Measurements from ENCODE around the gene KRT36. TPM values are rescaled to one million over a fixed set of nuclear protein-coding genes. Genes with fewer than 3 reads are reported as not detected.

KRT36 gene
- total and polyA plus RNA-seq, 2 of the 8 experiments (the other 6 are each of a cell fraction or from before 2014, with no cell fraction given), result not detected

GRCh38 chr17:41437769-41438168 is 51.9 kb downstream of the KRT36 start:
- CTCF ChIA-PET (ENCODE audit: partially characterized antibody), result interaction anchor here (1.2 kb wide), 1 partner anchor 20 kb away, joined by 3 read pairs; no protein-coding TSS in a partner anchor
- H3K23me2 ChIP-seq (ENCODE audit: low read depth, low read length), result no peaks in the 10 kb centered on the region
- H3K4me3 ChIP-seq (ENCODE audit: extremely low read depth in 1 of 4, insufficient read depth in 2 of 4, low read depth in 3 of 4, low read length in 4 of 4), result no peak overlapping the region
- H3K36me3 ChIP-seq (ENCODE audit: control insufficient read depth in 2 of 4, insufficient read depth in 4 of 4, low read length in 3 of 4), result no peaks in the 10 kb centered on the region
- no peaks in the 10 kb centered on the region for H3K27me3 ChIP-seq (replicated peaks in 1 of 4; ENCODE audit: control insufficient read depth in 3 of 4, extremely low read depth in 1 of 4, insufficient read depth in 3 of 4, low read length in 3 of 4)
- no peaks in the 10 kb centered on the region for H4K20me1 ChIP-seq (replicated peaks in 1 of 2; ENCODE audit: control insufficient read depth in 1 of 2, insufficient read depth in 2 of 2, low read length in 2 of 2)
- H2AFZ ChIP-seq (ENCODE audit: low read length), result no peak overlapping the region
- no peak overlapping the region for H3K9ac ChIP-seq (replicated peaks in 1 of 4; ENCODE audit: extremely low read depth in 1 of 4, low read depth in 3 of 4, low read length in 3 of 4)
- FAIRE-seq (no peak), DNase-seq (ENCODE audit: low read depth in 1 of 2, low spot score in 2 of 2) (no peak)
- 91% methylated on average over 9 of the region's 9 CpGs; no CpG with 5 or more reads in 1 of the 2 experiments for WGBS, 2 experiments (ENCODE audit: extremely low coverage in 1 of 2, insufficient coverage in 1 of 2, insufficient read length in 1 of 2, insufficient replicate concordance in 2 of 2, low coverage in 1 of 2, low lambda C conversion rate in 2 of 2, missing lambda C conversion rate in 1 of 2)
- no peak overlapping the region for H4K5ac ChIP-seq (ENCODE audit: insufficient read length, low read depth, low read length)
- H3K4me1 ChIP-seq (replicated peaks in 1 of 4; ENCODE audit: control insufficient read depth in 3 of 4, insufficient read depth in 4 of 4, low read length in 3 of 4), result no peaks in the 10 kb centered on the region
- H2AK5ac ChIP-seq (ENCODE audit: low read depth, low read length), result no peak overlapping the region
- H3K4me2 ChIP-seq (ENCODE audit: insufficient read depth in 1 of 2, low read depth in 2 of 2, low read length in 2 of 2), result no peak overlapping the region
- H3K79me2 ChIP-seq (ENCODE audit: control insufficient read depth in 1 of 2, insufficient read depth in 2 of 2, low read length in 2 of 2), result no peaks in the 10 kb centered on the region
- H3K23ac ChIP-seq (ENCODE audit: insufficient read length), result no peak overlapping the region
- H3K56ac ChIP-seq (replicated peaks; ENCODE audit: insufficient read length, low read depth, low read length), result no peak overlapping the region
- no peak overlapping the region for H4K8ac ChIP-seq (ENCODE audit: extremely low read depth, insufficient read depth, low read length)
- no peak overlapping the region for H2BK12ac ChIP-seq (ENCODE audit: low read depth, low read length)
- H3K27ac ChIP-seq (ENCODE audit: low read depth, low read length), result no peak overlapping the region
- no peaks in the 10 kb centered on the region; a peak in 1 of 4 replicates for H3K9me3 ChIP-seq (ENCODE audit: insufficient read depth in 2 of 2, low read depth in 1 of 2, low read length in 1 of 2)
- H3K14ac ChIP-seq (ENCODE audit: insufficient read length), result no peak overlapping the region
- no peak overlapping the region for H3K18ac ChIP-seq (ENCODE audit: extremely low read depth, low read length)
- POLR2A ChIA-PET (ENCODE audit: partially characterized antibody), result no interaction called here
- no peaks in the 10 kb centered on the region for H3K79me1 ChIP-seq (ENCODE audit: low read depth, low read length)
- H2BK15ac ChIP-seq (ENCODE audit: low read length), result no peak overlapping the region
- H3K4ac ChIP-seq (replicated peaks; ENCODE audit: insufficient read length, low read depth, low read length), result no peak overlapping the region
- no peak overlapping the region for H2BK20ac ChIP-seq (ENCODE audit: low read length)
- TF ChIP-seq SUZ12 (IDR thresholded peaks at IDR 0.05; ENCODE audit: low read length), result no peak
- TF ChIP-seq BRCA1 (IDR thresholded peaks at IDR 0.05; ENCODE audit: low read depth, low read length), result no peak
- TF ChIP-seq TAF7 (optimal IDR thresholded peaks at IDR 0.05; ENCODE audit: borderline replicate concordance, low read depth, low read length), result no peak
- TF ChIP-seq SAP30 (IDR thresholded peaks at IDR 0.05; ENCODE audit: insufficient read depth, insufficient replicate concordance, low read length), result no peak
- no peak for TF ChIP-seq CBX8 (IDR thresholded peaks at IDR 0.05; ENCODE audit: borderline replicate concordance, low read depth, low read length)
- no peak for TF ChIP-seq USF2 (IDR thresholded peaks at IDR 0.05; ENCODE audit: low read length)
- no peak for TF ChIP-seq NANOG (IDR thresholded peaks at IDR 0.05; ENCODE audit: insufficient read depth, low read depth, low read length, poor library complexity, severe bottlenecking)
- no peak for TF ChIP-seq TCF12 (IDR thresholded peaks at IDR 0.05; ENCODE audit: low read depth, low read length)
- no peak for TF ChIP-seq TEAD4 (IDR thresholded peaks at IDR 0.05; ENCODE audit: low read depth, low read length)
- no peak for TF ChIP-seq SP1 (IDR thresholded peaks at IDR 0.05; ENCODE audit: low read depth, low read length)
- TF ChIP-seq FOSL1 (IDR thresholded peaks at IDR 0.05; ENCODE audit: insufficient read depth, low read depth, low read length), result no peak
- no peak for TF ChIP-seq CBX5 (IDR thresholded peaks at IDR 0.05; ENCODE audit: low read depth, low read length)
- no peak overlapping the region for H2BK120ac ChIP-seq (replicated peaks; ENCODE audit: low read depth, low read length)
- no peak overlapping the region for H2BK5ac ChIP-seq (ENCODE audit: low read depth, low read length)
- H4K91ac ChIP-seq (replicated peaks; ENCODE audit: insufficient read length, low read length), result no peak overlapping the region
